Spleen (tissue), 11 donors: ENCODE measurements around the gene ADAM33. TPM values are rescaled to one million over a fixed set of nuclear protein-coding genes. Genes with fewer than 3 reads are reported as not detected.

Experiments
- DNase-seq: peaks from one replicate; pipeline ENCODE4 v3.0.0-alpha.2; 2020
- H3K27ac ChIP-seq, 8 donors: fragments of 200-600 bp; sonication (generic) in 7 of 8; 1 replicate in 4 of 8; 2 replicates in 4 of 8; pipeline versions ENCODE4 v1.5.0 to v1.8.0; 2016 to 2021; ENCODE audit warnings: inconsistent platforms in 4 of 8, mild to moderate bottlenecking in 4 of 8, moderate library complexity in 1 of 8
- H3K27me3 ChIP-seq, 7 donors: fragments of 200-600 bp; sonication (generic) in 6 of 7; replicated peaks in 1 of 7; 1 replicate in 4 of 7; 2 replicates in 3 of 7; pipeline versions ENCODE4 v1.5.0 to v1.8.0; 2016 to 2021; ENCODE audit warnings: inconsistent platforms in 3 of 7, mild to moderate bottlenecking in 1 of 7
- H3K36me3 ChIP-seq, 6 donors: fragments of 200-600 bp; sonication (generic) in 5 of 6; 1 replicate in 4 of 6; 2 replicates in 2 of 6; pipeline versions ENCODE4 v1.5.0 to v1.8.0; 2016 to 2021; ENCODE audit warnings: inconsistent platforms in 2 of 6
- H3K4me1 ChIP-seq, 6 donors: fragments of 200-600 bp; sonication (generic) in 5 of 6; 1 replicate in 3 of 6; 2 replicates in 3 of 6; pipeline versions ENCODE4 v1.5.0 to v1.8.0; 2016 to 2021; ENCODE audit warnings: inconsistent platforms in 3 of 6
- H3K4me3 ChIP-seq, 8 donors: fragments of 200-600 bp; sonication (generic) in 7 of 8; 1 replicate in 4 of 8; 2 replicates in 4 of 8; pipeline versions ENCODE4 v1.5.0 to v1.8.0; 2016 to 2021; ENCODE audit warnings: inconsistent platforms in 4 of 8, mild to moderate bottlenecking in 4 of 8, moderate library complexity in 2 of 8
- H3K9me3 ChIP-seq, 8 donors: fragments of 200-600 bp; sonication (generic) in 7 of 8; 1 replicate in 4 of 8; 2 replicates in 4 of 8; pipeline versions ENCODE4 v1.5.0 to v1.8.0; 2016 to 2021; ENCODE audit warnings: inconsistent platforms in 4 of 8
- CTCF ChIP-seq, 11 experiments: fragments of 200-600 bp in 7 of 11; fragments of 450-650 bp in 4 of 11; sonication (generic) in 4 of 11; IDR thresholded peaks in 8 of 11; conservative IDR thresholded peaks in 3 of 11; 1 replicate in 7 of 11; 2 replicates in 4 of 11; pipeline versions ENCODE4 v1.4.0 to v1.8.0; 2016 to 2021; ENCODE audit warnings: antibody characterized with exemption in 11 of 11, inconsistent platforms in 4 of 11, mild to moderate bottlenecking in 1 of 11
- POLR2A ChIP-seq, 3 donors: fragments of 450-650 bp; IDR thresholded peaks; one replicate each; pipeline ENCODE4 v1.5.1; 2017; ENCODE audit warnings: antibody characterized with exemption in 3 of 3, mild to moderate bottlenecking in 1 of 3
- POLR2AphosphoS5 ChIP-seq, 3 donors: sonication (generic); formaldehyde crosslinking; IDR thresholded peaks; one replicate each; pipeline ENCODE4 v1.5.1; 2017; ENCODE audit warnings: antibody characterized with exemption in 3 of 3
- WGBS, 5 donors: extraction: QIAGEN DNeasy Blood & Tissue Kit in 3 of 5; methylation state at CpG; one replicate each; pipeline versions ENCODE4 v1.1.5 to v1.1.7; 2013 to 2018; 5-methylcytosine and 5-hydroxymethylcytosine counted together
- intact Hi-C: fragments of 100-400 bp; cut with DNase I; formaldehyde crosslinking; loops from one replicate; pipeline ENCODE4 v1.15.0; 2023; ENCODE audit warnings: low total_unique reads
- polyA plus RNA-seq, 3 donors: library from polyadenylated mRNA; stranded (reverse); fragments of 200-250 nt; gene quantifications; one replicate each; pipeline ENCODE4 v1.2.1, GENCODE V29; 2013
- total RNA-seq, 7 donors: library from RNA; depleted of rRNA in 3 of 7; stranded (reverse); fragments of >200 nt in 3 of 7; fragmentation: NEBNext Ultra II Directional in 4 of 7; extraction: Animal tissue kit (Norgen Biotek cat#: 25700) in 4 of 7; gene quantifications; one replicate each; pipeline versions ENCODE4 v1.1.0 to v1.2.1, GENCODE V29; 2016 to 2021
- donor health status: healthy with polysubstance abuse.
- donor health status: DM: no; HTN: no; CAD: no; lungs with moderate emphysema.
- donor health status: DM: no; HTN: no; CAD: no.
- donor health status: Bipolar disorder and iron deficiency.
- donor health status: healthy.
- donor health status: DM: no; HTN: no; CAD: no.
- donor health status: DM: yes; HTN: yes; CAD: no.

ADAM33 gene
- total and polyA plus RNA-seq, 10 donors: 4.0 to 31.6 (median 9.3) TPM

DNA sequence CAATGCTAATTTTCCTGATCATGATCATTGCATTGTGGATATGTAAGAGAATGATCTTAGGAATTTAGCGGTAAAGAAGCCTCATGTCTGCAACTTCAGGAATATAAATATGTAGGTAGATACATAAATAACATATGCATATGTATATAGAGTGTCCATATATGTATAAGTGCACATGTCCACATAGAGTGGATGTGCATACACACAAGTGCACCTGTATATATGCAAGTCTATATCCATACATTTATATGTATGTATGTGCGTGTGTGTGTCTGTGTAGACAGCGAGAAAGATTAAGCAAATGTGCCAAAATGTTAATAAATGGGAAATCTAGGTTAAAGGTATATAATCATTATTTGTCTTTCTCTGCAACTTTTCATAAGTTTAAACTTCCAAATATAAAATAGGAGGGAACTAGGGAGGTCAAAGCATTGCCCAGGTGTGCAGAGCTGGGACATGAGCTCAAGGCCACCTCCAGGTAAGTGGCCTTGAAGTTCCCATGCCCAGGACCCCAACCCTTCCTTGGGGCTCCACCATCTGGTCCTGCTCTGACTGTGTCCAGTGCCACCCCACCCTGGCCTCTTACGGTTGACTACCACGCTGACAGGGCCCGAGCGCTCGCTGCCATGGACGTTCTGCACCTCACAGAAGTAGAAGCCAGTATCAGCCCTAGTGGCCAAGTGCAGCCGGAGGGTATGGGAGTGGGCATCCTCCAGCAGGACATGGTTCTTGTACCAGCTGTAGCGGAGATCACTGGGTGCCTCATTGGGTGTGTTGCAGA, 21.0 kb upstream of the ADAM33 start:
- H3K4me1 ChIP-seq: no peaks in the 10 kb centered on the region
- WGBS, 5 donors: 81 to 96% (median 92%) methylated on average over 9 to 11 of the region's 11 CpGs
- peaks cover 0 to 6% (median 0%) of the 10 kb centered on the region in 7 donors for H3K27me3 ChIP-seq
- no peak overlapping the region for H3K27ac ChIP-seq
- DNase-seq: peak; percentile 36
- intact Hi-C loops: no loop called here
- TF ChIP-seq CTCF (IDR thresholded peaks at IDR 0.05 in 8 of 11, conservative IDR thresholded peaks at IDR 0.05 in 3 of 11) (no peak), POLR2AphosphoS5 (IDR thresholded peaks at IDR 0.05) (no peak), POLR2A (IDR thresholded peaks at IDR 0.05) (no peak)
- no peaks in the 10 kb centered on the region for H3K9me3 ChIP-seq
- H3K4me3 ChIP-seq: no peak overlapping the region
- H3K36me3 ChIP-seq: peaks cover 0 to 14% (median 0%) of the 10 kb centered on the region in 6 donors

DNA sequence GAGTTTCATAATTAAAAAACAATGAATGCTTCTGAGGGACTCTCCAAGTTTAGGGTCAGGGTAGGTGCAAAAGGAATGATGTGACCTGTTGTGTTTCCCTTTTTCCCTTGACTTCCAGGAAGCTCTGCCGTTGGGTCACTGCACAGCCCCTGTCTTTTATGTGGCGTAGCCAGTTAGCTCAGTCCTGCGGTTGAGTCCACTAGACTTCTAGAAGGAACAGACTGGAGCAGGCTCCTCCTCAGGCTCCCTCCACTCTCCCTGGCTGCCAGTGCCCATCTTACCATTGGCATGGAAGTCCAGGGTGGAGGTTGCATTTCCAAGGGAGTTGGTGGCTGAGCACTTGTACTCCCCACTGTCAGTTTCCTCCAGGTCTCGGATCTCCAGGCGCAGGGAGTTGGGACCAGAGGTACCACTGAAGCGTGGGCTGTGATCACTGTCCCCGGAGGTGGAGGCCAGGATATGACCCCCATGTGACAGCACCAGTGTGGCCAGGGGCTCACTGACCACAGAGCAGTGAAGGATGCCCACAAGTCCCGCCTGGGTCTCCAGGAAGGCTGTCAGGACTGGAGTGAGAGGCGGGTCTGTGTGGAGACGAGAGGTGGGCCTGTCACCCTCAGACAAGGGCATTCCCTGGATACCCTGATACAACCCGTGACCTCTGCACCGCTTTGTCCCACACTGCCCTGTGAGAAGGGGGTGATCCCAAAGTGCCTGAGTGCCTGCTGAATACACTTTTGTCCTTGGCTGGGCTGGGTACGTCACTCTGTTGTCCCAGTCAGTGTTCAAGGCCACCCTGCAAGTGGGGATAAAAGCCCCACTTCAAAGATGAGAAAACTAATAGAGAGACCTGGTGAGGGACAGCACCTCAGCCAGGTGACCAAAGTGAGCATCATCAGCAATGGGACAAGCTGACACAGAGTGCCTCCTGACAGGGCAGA, 19.5 kb upstream of the ADAM33 start:
- no peaks in the 10 kb centered on the region for H3K4me1 ChIP-seq
- H3K27ac ChIP-seq: no peak overlapping the region
- peak; percentile 31 for DNase-seq
- no peak for TF ChIP-seq POLR2A (IDR thresholded peaks at IDR 0.05)
- no peak for TF ChIP-seq POLR2AphosphoS5 (IDR thresholded peaks at IDR 0.05)
- no peak for TF ChIP-seq CTCF (IDR thresholded peaks at IDR 0.05 in 8 of 11, conservative IDR thresholded peaks at IDR 0.05 in 3 of 11)
- H3K4me3 ChIP-seq: no peak overlapping the region
- intact Hi-C loops: no loop called here
- H3K9me3 ChIP-seq: peaks cover 0 to 6% (median 3%) of the 10 kb centered on the region in 8 donors
- H3K27me3 ChIP-seq: peaks cover 0 to 6% (median 0%) of the 10 kb centered on the region in 7 donors
- WGBS, 5 donors: 77 to 88% (median 87%) methylated on average over 12 to 13 of the region's 13 CpGs
- H3K36me3 ChIP-seq: peaks cover 0 to 14% (median 0%) of the 10 kb centered on the region in 6 donors

DNA sequence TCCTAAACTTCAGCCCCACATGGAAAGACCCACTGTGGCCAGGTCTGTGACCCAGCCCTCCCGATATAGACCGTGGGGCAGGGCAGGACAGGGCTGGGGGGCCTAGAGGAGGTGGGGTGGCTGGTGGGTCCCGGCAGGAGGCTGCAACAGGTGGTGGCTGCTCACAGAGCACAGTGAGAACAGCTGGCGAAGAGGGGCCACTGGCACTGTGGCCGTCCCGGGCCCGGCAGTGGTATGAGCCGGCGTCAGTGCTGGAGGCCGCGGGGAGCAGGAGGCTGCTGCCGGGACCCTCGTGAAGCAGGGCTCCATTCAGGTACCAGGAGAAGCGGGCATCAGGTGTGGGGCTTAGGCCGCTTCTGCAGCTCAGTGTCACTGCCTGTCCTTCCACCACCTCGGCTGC, 17.2 kb upstream of the ADAM33 start:
- Histone ChIP-seq H3K4me3 (no peak overlapping the region), H3K9me3 (peaks cover 0 to 9% (median 6%) of the 10 kb centered on the region in 8 donors), H3K4me1 (no peaks in the 10 kb centered on the region), H3K27ac (no peak overlapping the region), H3K27me3 (peaks cover 0 to 6% (median 0%) of the 10 kb centered on the region in 7 donors), H3K36me3 (peaks cover 0 to 22% (median 0%) of the 10 kb centered on the region in 6 donors)
- peak; percentile 58 for DNase-seq
- TF ChIP-seq POLR2AphosphoS5 (IDR thresholded peaks at IDR 0.05) (no peak), POLR2A (IDR thresholded peaks at IDR 0.05) (no peak), CTCF (IDR thresholded peaks at IDR 0.05 in 8 of 11, conservative IDR thresholded peaks at IDR 0.05 in 3 of 11) (no peak)
- 82 to 93% (median 85%) methylated on average over 7 to 16 of the region's 16 CpGs for WGBS, 5 donors
- intact Hi-C loops: no loop called here
